Caco-2 (cell line): ENCODE results near the gene CDSN. TPM values are rescaled to one million over a fixed set of nuclear protein-coding genes. Genes with fewer than 3 reads are reported as not detected.

Source experiments
- BruUV-seq: library from RNA; stranded (reverse); fragments of 400-500 nt; replicated peaks from 2 replicates; lab custom pipeline; 2021; lab: Mats Ljungman, UMichigan
- CTCF ChIA-PET: fragments of 300-600 bp; sonication (Branson Sonifier 250); formaldehyde crosslinking; loops from one replicate; lab custom pipeline; 2022; ENCODE audit warnings: antibody characterized with exemption; lab: Charles Lee
- POLR2A ChIA-PET: fragments of 300-600 bp; sonication (Branson Sonifier 250); formaldehyde crosslinking; loops from one replicate; lab custom pipeline; 2022; ENCODE audit warnings: antibody characterized with exemption; lab: Charles Lee
- DNase-seq, 2 experiments: peaks; one replicate each; pipeline versions ENCODE4 v3.0.0 to v3.0.0-alpha.2; 2020 to 2022
- H3K27me3 ChIP-seq: replicated peaks from 2 replicates; pipeline ENCODE4 v1.6.0; 2011; ENCODE audit warnings: low read length; ENCODE audit not compliant: control insufficient read depth, insufficient read depth
- H3K36me3 ChIP-seq: 2 replicates; pipeline ENCODE4 v1.5.1; 2011; ENCODE audit warnings: low read length; ENCODE audit not compliant: control insufficient read depth, insufficient read depth
- H3K4me1 ChIP-seq: fragments of 250-450 bp; sonication (Bioruptor Pico); 2 replicates; pipeline ENCODE4 v1.5.1; 2020; ENCODE audit warnings: mild to moderate bottlenecking
- H3K4me3 ChIP-seq: 2 replicates; pipeline ENCODE4 v1.5.1; 2011; ENCODE audit warnings: low read depth, mild to moderate bottlenecking, control low read depth, low read length
- H3K9me3 ChIP-seq: fragments of 250-450 bp; sonication (Bioruptor Pico); 2 replicates; pipeline ENCODE4 v1.5.1; 2020; ENCODE audit warnings: mild to moderate bottlenecking, moderate library complexity
- H3K27ac Mint-ChIP-seq: one replicate; pipeline ENCODE4 v1.8.0; 2022; ENCODE audit warnings: mixed read lengths; ENCODE audit not compliant: unreplicated experiment
- H3K27me3 Mint-ChIP-seq: one replicate; pipeline ENCODE4 v1.8.0; 2022; ENCODE audit warnings: mixed read lengths; ENCODE audit not compliant: insufficient read depth, unreplicated experiment
- H3K36me3 Mint-ChIP-seq: one replicate; pipeline ENCODE4 v1.8.0; 2022; ENCODE audit warnings: mild to moderate bottlenecking, mixed read lengths; ENCODE audit not compliant: insufficient read depth, unreplicated experiment
- H3K4me1 Mint-ChIP-seq: one replicate; pipeline ENCODE4 v1.8.0; 2022; ENCODE audit warnings: low read depth, mixed read lengths; ENCODE audit not compliant: unreplicated experiment
- H3K4me3 Mint-ChIP-seq: one replicate; pipeline ENCODE4 v1.8.0; 2022; ENCODE audit warnings: mild to moderate bottlenecking, moderate library complexity, mixed read lengths; ENCODE audit not compliant: unreplicated experiment
- H3K9me3 Mint-ChIP-seq: one replicate; pipeline ENCODE4 v1.8.0; 2022; ENCODE audit warnings: mixed read lengths; ENCODE audit not compliant: unreplicated experiment
- intact Hi-C: fragments of 100-400 bp; cut with micrococcal nuclease; formaldehyde crosslinking; loops from one replicate; pipeline ENCODE4 v1.10.0; 2022; ENCODE audit not compliant: unreplicated experiment
- total RNA-seq: library from RNA; stranded (reverse); gene quantifications from 2 replicates; pipeline ENCODE4 v1.2.3, GENCODE V29; 2022
- TF ChIP-seq, protein P1 (sequence below), 2 experiments: fragments of 200-600 bp in 1 of 2; IDR thresholded peaks; 1 replicate in 1 of 2; 2 replicates in 1 of 2; pipeline versions ENCODE4 v1.5.1 to v1.8.0; 2011 to 2022; ENCODE audit warnings: antibody characterized with exemption in 1 of 2, control low read depth in 1 of 2, inconsistent platforms in 1 of 2, low read depth in 1 of 2, low read length in 1 of 2, mild to moderate bottlenecking in 1 of 2, moderate library complexity in 1 of 2; ENCODE audit not compliant: insufficient read depth in 1 of 2, severe bottlenecking in 1 of 2, unreplicated experiment in 1 of 2

CDSN gene
- total RNA-seq, 1 experiment from 2014 or later: not detected

DNA sequence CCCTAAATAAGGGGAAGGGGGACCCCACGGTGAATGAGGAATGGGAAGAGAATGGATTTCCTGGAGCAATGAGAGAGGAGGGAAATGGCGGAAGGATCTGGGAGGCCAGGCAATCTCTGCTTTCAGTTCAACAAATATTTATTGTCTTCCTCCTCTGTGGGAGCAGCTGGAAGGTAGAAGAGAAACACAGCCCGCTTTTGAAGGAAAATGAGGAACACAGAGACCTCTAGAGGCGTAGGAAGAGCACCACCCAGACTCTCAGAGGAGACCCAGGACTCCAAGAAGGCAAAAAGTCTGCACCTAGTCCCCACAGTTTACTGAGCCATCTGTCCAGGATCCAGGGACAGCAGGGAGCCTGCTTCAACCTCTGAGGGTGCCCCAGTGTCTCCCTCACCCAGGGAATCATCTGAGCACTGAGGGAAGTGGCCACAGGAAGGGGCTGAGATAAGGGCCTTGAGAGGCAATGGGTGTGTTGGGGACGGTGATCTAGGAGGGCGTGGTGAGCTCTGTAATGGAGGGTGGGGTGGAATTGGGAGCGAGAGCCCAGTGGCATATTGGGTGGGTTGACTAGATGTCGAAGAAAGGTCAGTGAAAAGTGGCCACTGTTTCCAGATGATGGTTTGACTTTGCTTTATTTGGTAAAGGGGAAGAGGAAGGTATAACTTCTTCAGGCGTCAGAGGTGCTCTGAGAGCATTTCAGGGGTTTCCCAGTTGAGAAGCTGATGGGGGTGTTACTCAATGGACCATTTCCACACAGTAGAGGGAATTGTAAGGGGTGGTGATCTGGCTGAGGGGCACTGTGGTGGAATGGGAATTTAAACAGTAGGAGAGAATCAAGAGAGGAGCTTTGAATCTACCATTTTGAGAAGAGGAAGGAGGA lies 5.0 kb downstream of the CDSN start:
- BruUV-seq: no TSS peak
- Mint-ChIP-seq H3K27ac (peak overlapping the region; percentile 83), H3K9me3 (no peaks in the 10 kb centered on the region), H3K4me3 (peak overlapping the region; percentile 12), H3K27me3 (no peaks in the 10 kb centered on the region), H3K36me3 (peaks cover 6% of the 10 kb centered on the region), H3K4me1 (peaks cover 23% of the 10 kb centered on the region)
- ChIA-PET CTCF (interaction anchor here (1.0 to 1.4 kb wide), 2 partner anchors 35 to 44 kb away, joined by 4 to 5 read pairs; no protein-coding TSS in a partner anchor), POLR2A (interaction anchor here (0.6 kb wide), 1 partner anchor 246 kb away, joined by 3 read pairs; no protein-coding TSS in a partner anchor)
- no peaks in the 10 kb centered on the region for H3K9me3 ChIP-seq
- no peak for DNase-seq
- H3K4me3 ChIP-seq: no peak overlapping the region
- intact Hi-C loops: no loop called here
- H3K4me1 ChIP-seq: peaks cover 31% of the 10 kb centered on the region
- H3K36me3 ChIP-seq: no peaks in the 10 kb centered on the region
- TF ChIP-seq, protein P1, sequence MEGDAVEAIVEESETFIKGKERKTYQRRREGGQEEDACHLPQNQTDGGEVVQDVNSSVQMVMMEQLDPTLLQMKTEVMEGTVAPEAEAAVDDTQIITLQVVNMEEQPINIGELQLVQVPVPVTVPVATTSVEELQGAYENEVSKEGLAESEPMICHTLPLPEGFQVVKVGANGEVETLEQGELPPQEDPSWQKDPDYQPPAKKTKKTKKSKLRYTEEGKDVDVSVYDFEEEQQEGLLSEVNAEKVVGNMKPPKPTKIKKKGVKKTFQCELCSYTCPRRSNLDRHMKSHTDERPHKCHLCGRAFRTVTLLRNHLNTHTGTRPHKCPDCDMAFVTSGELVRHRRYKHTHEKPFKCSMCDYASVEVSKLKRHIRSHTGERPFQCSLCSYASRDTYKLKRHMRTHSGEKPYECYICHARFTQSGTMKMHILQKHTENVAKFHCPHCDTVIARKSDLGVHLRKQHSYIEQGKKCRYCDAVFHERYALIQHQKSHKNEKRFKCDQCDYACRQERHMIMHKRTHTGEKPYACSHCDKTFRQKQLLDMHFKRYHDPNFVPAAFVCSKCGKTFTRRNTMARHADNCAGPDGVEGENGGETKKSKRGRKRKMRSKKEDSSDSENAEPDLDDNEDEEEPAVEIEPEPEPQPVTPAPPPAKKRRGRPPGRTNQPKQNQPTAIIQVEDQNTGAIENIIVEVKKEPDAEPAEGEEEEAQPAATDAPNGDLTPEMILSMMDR (IDR thresholded peaks at IDR 0.05; ENCODE audit: insufficient read depth in 1 of 2, low read depth in 1 of 2, low read length in 1 of 2, severe bottlenecking in 1 of 2, unreplicated experiment in 1 of 2): peak in 1 of 2 experiments; percentile 9
- no peaks in the 10 kb centered on the region for H3K27me3 ChIP-seq

GRCh38 chr6:31114541-31114878 lies 5.7 kb downstream of the CDSN start, which contains the start of gene PSORS1C1:
PSORS1C1 (plus strand) TSS chr6:31114800; CDS start chr6:31129633, 14,833 bp downstream.
- TF ChIP-seq, protein P1 (IDR thresholded peaks at IDR 0.05; ENCODE audit: insufficient read depth in 1 of 2, low read depth in 1 of 2, low read length in 1 of 2, severe bottlenecking in 1 of 2, unreplicated experiment in 1 of 2): no peak
- Mint-ChIP-seq H3K9me3 (no peaks in the 10 kb centered on the region), H3K27me3 (peaks cover 2% of the 10 kb centered on the region)

DNA sequence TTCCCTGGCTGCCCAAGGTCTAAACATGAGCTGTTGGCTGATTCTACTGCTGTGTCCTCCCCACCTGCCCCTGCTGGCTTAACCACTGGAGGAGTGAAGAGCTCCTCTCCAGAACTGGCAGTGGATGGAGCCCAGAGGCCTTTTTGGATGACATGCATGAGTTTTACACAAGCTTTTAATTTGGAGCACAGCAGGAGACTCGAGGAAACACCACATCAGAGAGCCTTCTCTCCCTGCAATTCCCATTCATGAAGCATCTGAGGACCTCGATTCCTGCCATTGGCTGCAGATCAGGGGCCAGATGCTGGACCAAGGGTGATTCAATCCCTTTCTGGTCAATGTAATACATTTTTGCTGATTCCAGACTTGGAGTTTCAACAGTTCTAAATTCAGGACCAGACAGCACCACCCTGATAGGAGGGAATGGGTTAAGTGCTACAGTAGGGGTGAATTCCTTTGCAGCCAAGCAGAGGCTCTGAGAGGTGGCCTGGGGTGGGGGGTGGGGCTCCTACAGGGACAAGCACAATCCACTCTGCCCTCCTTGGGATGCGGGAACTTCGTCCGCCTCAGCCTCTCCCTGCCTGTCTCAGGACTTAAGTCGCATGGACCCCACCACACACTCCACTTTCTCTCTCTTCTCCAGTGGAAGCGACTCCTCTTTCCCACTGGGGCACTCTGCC lies 6.2 kb downstream of the CDSN start:
- Mint-ChIP-seq H3K4me3 (peak overlapping the region; percentile 12), H3K27ac (peak overlapping the region; percentile 83), H3K36me3 (peaks cover 6% of the 10 kb centered on the region), H3K4me1 (peaks cover 31% of the 10 kb centered on the region), H3K27me3 (peaks cover 4% of the 10 kb centered on the region), H3K9me3 (no peaks in the 10 kb centered on the region)
- H3K9me3 ChIP-seq: no peaks in the 10 kb centered on the region
- TF ChIP-seq, protein P1 (IDR thresholded peaks at IDR 0.05; ENCODE audit: insufficient read depth in 1 of 2, low read depth in 1 of 2, low read length in 1 of 2, severe bottlenecking in 1 of 2, unreplicated experiment in 1 of 2): no peak
- peaks cover 31% of the 10 kb centered on the region for H3K4me1 ChIP-seq
- intact Hi-C loops: no loop called here
- no peaks in the 10 kb centered on the region for H3K27me3 ChIP-seq
- H3K36me3 ChIP-seq: no peaks in the 10 kb centered on the region
- no peak overlapping the region for H3K4me3 ChIP-seq
- no TSS peak for BruUV-seq
- DNase-seq: no peak
- ChIA-PET CTCF (interaction anchor here (1.0 to 1.4 kb wide), 2 partner anchors 34 to 43 kb away, joined by 4 to 5 read pairs; no protein-coding TSS in a partner anchor), POLR2A (no interaction called here)

More at GRCh38 chr6:31114541-31114878, 5.7 kb downstream of the CDSN start, which contains the start of gene PSORS1C1:
- H3K9me3 ChIP-seq: no peaks in the 10 kb centered on the region
- Mint-ChIP-seq H3K36me3 (peaks cover 6% of the 10 kb centered on the region), H3K27ac (peak within 1 kb of the TSS; percentile 83), H3K4me1 (peaks cover 29% of the 10 kb centered on the region), H3K4me3 (peak within 1 kb of the TSS; percentile 12)
- CTCF ChIA-PET: interaction anchor here (1.0 to 1.4 kb wide), 2 partner anchors 35 to 44 kb away, joined by 4 to 5 read pairs; no protein-coding TSS in a partner anchor
- intact Hi-C loops: no loop called here
- H3K27me3 ChIP-seq: no peaks in the 10 kb centered on the region
- DNase-seq: peak; percentile 34 to 72
- no peak within 1 kb of the TSS for H3K4me3 ChIP-seq
- POLR2A ChIA-PET: no interaction called here
- no peaks in the 10 kb centered on the region for H3K36me3 ChIP-seq
- peaks cover 31% of the 10 kb centered on the region for H3K4me1 ChIP-seq
- BruUV-seq: no TSS peak
